Stimulated activated CD4-positive, alpha-beta T cell treated with anti-CD3 and anti-CD28 coated beads, Interleukin-4, amount 100 ng/mL, for 4 hours (primary cell): ENCODE measurements around the gene AOX1.
"Not testable (repeated sequence)": the region's sequence is repeated elsewhere in the genome, so short reads cannot be mapped to it uniquely, and the experiment has no call there.

ENCODE experiments used
- DNase-seq, 2 experiments: peaks; one replicate each; pipeline ENCODE4 v3.0.0-alpha.2; 2020

Gene AOX1

DNA sequence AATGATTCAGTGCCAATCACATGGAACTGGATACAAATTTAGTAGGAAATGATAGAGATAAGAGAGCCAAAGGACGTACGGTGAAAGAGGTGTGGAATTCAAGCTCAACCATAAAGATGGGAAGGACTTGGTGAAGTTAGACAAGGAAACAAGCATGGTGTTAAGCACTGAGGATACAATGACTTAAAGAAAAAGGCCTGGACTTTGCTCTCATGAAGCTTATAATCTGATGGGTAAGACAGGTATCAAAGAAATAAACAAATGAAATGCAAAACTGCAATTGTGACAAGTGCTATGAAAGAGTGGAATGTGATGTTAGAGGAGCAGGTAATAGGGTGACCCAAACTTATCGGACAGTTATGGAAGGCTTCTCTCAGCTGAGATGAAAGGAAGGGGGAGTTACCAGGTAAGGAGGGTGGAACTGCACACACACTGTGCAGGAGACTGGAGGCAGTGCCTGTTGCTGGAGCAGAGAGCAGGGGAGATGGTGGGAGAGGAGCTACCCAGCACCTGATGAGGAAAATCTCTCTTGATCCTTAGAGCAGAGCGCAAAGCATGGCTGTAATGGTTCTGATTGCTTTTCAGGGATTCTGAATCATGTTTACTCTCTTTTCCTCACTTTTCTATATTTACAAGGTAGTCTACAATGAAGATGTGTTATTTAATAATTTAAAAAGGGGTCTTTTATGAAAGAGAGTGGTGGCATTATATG, 118.3 kb downstream of the AOX1 start:
- DNase-seq, result no peak

- no peak for DNase-seq
Measured at GRCh38 chr2:200705305-200706041, 119.7 kb downstream of the AOX1 start.

- DNase-seq, result no peak
Measured at GRCh38 chr2:200708943-200709342, 123.1 kb downstream of the AOX1 start.

DNA sequence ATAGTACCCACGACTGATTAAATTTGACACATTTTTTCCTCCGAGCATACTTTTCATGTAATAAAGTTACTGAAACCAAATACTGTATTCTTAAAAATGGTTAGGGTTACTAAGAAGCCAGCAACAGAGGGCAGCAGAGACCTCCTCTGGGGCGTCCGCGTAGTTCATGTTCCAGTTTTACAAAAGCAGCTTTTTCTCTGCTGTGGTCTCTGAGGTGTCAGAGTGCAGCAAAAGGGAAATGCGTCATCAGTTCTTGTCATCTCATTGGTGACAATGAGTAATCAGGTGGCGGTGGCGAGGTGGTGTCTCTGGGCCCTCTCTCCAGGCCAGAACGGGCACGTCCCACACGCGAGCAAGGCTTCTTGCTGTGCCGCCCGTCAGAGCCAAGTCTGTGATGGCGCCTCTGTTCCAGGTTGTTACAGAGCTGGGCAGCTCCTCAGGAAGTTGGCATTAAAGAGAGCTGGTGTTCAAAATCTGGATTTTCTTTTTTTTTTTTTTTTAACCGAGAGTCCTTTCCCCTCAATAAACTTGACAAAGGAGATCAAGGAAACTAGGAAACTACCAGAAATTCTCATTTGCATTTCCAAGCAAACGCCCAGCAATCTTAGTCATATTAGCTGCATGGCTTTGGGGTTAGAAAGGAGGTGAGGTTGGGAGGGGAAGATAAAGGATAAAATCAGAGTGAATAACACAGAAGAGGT, 127.3 kb downstream of the AOX1 start:
- DNase-seq, result peak; percentile 80 to 95

GRCh38 chr2:200713704-200714064, 127.9 kb downstream of the AOX1 start:
- peak in 1 of 2 experiments; percentile 11 for DNase-seq

GRCh38 chr2:200715014-200715413, 129.2 kb downstream of the AOX1 start:
- not testable (repeated sequence) for DNase-seq

GRCh38 chr2:200716386-200716785, 130.6 kb downstream of the AOX1 start:
- DNase-seq, result no peak
